Measurements from ENCODE around the gene ITGA7.

DNA sequence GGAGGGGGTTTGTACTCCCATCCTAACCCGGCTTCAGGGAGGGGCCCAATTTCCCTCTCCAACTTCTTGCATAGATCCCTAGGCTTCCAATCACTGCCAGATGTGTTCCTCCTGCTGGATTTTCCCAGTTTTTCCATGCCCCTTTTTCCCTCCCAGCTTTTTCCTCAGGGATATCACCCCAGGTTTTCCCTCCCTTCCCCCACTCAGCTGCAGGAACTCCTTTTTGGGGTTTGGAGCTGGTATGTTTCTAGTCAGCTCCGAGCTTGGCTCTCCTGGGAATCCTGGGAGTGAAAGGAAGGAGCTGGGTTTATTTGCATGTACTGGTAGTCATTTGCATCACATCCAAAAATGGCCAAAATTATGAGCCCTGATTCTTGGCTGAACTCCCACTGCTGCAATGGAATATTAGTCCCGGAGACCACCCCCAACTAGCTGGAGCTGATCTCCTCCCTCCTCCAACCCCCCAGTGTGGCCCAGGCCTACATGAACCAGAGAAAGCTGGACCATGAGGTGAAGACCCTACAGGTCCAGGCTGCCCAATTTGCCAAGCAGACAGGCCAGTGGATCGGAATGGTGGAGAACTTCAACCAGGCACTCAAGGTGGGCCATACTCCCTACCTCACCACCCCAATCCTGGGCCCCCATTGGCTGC lies 11.0 kb upstream of the ITGA7 start:
- TF ChIP-seq, protein P1, sequence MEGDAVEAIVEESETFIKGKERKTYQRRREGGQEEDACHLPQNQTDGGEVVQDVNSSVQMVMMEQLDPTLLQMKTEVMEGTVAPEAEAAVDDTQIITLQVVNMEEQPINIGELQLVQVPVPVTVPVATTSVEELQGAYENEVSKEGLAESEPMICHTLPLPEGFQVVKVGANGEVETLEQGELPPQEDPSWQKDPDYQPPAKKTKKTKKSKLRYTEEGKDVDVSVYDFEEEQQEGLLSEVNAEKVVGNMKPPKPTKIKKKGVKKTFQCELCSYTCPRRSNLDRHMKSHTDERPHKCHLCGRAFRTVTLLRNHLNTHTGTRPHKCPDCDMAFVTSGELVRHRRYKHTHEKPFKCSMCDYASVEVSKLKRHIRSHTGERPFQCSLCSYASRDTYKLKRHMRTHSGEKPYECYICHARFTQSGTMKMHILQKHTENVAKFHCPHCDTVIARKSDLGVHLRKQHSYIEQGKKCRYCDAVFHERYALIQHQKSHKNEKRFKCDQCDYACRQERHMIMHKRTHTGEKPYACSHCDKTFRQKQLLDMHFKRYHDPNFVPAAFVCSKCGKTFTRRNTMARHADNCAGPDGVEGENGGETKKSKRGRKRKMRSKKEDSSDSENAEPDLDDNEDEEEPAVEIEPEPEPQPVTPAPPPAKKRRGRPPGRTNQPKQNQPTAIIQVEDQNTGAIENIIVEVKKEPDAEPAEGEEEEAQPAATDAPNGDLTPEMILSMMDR (IDR thresholded peaks at IDR 0.05; ENCODE audit: insufficient read depth, low read depth, low read length): no peak
- no peak for TF ChIP-seq EZH2 (IDR thresholded peaks at IDR 0.05; ENCODE audit: insufficient read depth, low read length)

Data from astrocyte (in vitro differentiated cells and primary cell).